Measurements from ENCODE around the gene MPEG1.

Gene MPEG1

GRCh38 chr11:59164028-59164427 lies 48.7 kb downstream of the MPEG1 start:
- no peak overlapping the region for H3K27ac ChIP-seq
- TF ChIP-seq CTCF (conservative IDR thresholded peaks at IDR 0.05), result no peak
